Esophagus squamous epithelium (tissue), 5 donors: ENCODE results near the gene RPRD1A. TPM values are rescaled to one million over a fixed set of nuclear protein-coding genes. Genes with fewer than 3 reads are reported as not detected.

Experiments
- DNase-seq: peaks from one replicate; lab custom pipeline; 2025; lab: John Stamatoyannopoulos, UW
- H3K27ac ChIP-seq, 4 donors: fragments of 200-600 bp; sonication (generic); one replicate each; pipeline ENCODE4 v1.5.1; 2016 to 2019; ENCODE audit warnings: mild to moderate bottlenecking in 1 of 4
- H3K27me3 ChIP-seq, 4 donors: fragments of 200-600 bp; sonication (generic); 1 replicate in 3 of 4; 2 replicates in 1 of 4; pipeline versions ENCODE4 v1.5.1 to v1.6.0; 2017 to 2021; ENCODE audit warnings: antibody characterized with exemption in 1 of 4
- H3K36me3 ChIP-seq, 3 donors: fragments of 200-600 bp; sonication (generic); one replicate each; pipeline ENCODE4 v1.5.1; 2016 to 2019
- H3K4me1 ChIP-seq, 3 donors: fragments of 200-600 bp; sonication (generic); one replicate each; pipeline ENCODE4 v1.5.1; 2017 to 2019
- H3K4me3 ChIP-seq, 4 donors: fragments of 200-600 bp; sonication (generic); 1 replicate in 3 of 4; 2 replicates in 1 of 4; pipeline ENCODE4 v1.5.1; 2016 to 2019; ENCODE audit warnings: mild to moderate bottlenecking in 2 of 4, moderate library complexity in 1 of 4
- H3K9me3 ChIP-seq, 3 donors: fragments of 200-600 bp; sonication (generic); one replicate each; pipeline ENCODE4 v1.5.1; 2016 to 2019
- CTCF ChIP-seq, 6 experiments: fragments of 450-650 bp in 4 of 6; fragments of 200-600 bp in 2 of 6; sonication (generic) in 2 of 6; IDR thresholded peaks; one replicate each; pipeline ENCODE4 v1.5.1; 2016 to 2019; ENCODE audit warnings: antibody characterized with exemption in 6 of 6, mild to moderate bottlenecking in 4 of 6, moderate library complexity in 4 of 6
- POLR2A ChIP-seq, 4 donors: fragments of 450-650 bp; IDR thresholded peaks; one replicate each; pipeline ENCODE4 v1.6.1; 2017; ENCODE audit warnings: antibody characterized with exemption in 4 of 4, mild to moderate bottlenecking in 4 of 4, moderate library complexity in 3 of 4
- WGBS, 2 donors: methylation state at CpG; one replicate each; pipeline ENCODE4 v1.1.5; 2018; 5-methylcytosine and 5-hydroxymethylcytosine counted together
- intact Hi-C: fragments of 100-400 bp; cut with DNase I; formaldehyde crosslinking; loops from one replicate; pipeline ENCODE4 v1.15.0; 2022
- total RNA-seq, 4 donors: library from RNA; depleted of rRNA; stranded (reverse); fragments of >200 nt; gene quantifications; one replicate each; pipeline ENCODE4 v1.1.0, GENCODE V29; 2016
- donor health status: DM: yes; HTN: yes; CAD: no.

RPRD1A gene
- total RNA-seq, 4 donors from 2014 or later, result 30.3 to 54.1 (median 51.1) TPM

DNA sequence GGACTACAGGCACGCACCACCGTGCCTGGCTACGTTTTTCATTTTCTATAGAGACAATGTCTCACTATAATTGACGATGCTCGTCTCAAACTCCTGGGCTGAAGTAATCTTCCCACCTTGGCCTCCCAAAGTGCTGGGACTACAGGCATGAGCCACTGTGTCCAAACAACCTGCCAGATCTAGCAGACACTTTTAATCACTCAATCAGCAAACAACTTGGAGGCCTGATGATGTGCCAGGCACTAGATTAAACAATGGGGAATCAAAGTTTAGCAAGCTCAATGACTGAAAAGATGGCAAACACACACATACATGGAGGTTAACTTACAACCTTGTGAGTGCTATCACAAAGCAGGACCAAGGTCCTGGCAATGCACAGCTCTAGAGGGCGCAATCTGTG, 124.7 kb downstream of the RPRD1A start:
- H3K4me3 ChIP-seq, result no peak overlapping the region
- peaks cover 0 to 19% (median 6%) of the 10 kb centered on the region in 3 donors for H3K4me1 ChIP-seq
- DNase-seq, result no peak
- H3K9me3 ChIP-seq, result no peaks in the 10 kb centered on the region
- no peaks in the 10 kb centered on the region for H3K36me3 ChIP-seq
- peaks cover 0 to 6% (median 0%) of the 10 kb centered on the region in 4 donors for H3K27me3 ChIP-seq
- H3K27ac ChIP-seq, result no peak overlapping the region
- intact Hi-C loops, result no loop called here
- no peak for TF ChIP-seq CTCF (IDR thresholded peaks at IDR 0.05)
- TF ChIP-seq POLR2A (IDR thresholded peaks at IDR 0.05), result no peak
- WGBS, 2 donors, result 92 to 98% methylated on average over 5 to 6 of the region's 6 CpGs

- H3K27ac ChIP-seq, result no peak overlapping the region
- H3K4me3 ChIP-seq, result no peak overlapping the region
- no peaks in the 10 kb centered on the region for H3K36me3 ChIP-seq
- intact Hi-C loops, result no loop called here
- no peaks in the 10 kb centered on the region for H3K9me3 ChIP-seq
- H3K4me1 ChIP-seq, result peaks cover 0 to 24% (median 9%) of the 10 kb centered on the region in 3 donors
- DNase-seq, result no peak
- TF ChIP-seq CTCF (IDR thresholded peaks at IDR 0.05) (no peak), POLR2A (IDR thresholded peaks at IDR 0.05) (no peak)
- H3K27me3 ChIP-seq, result peaks cover 0 to 6% (median 0%) of the 10 kb centered on the region in 4 donors
These were observed 125.2 kb downstream of the RPRD1A start for GRCh38 chr18:35942133-35942532.

- TF ChIP-seq POLR2A (IDR thresholded peaks at IDR 0.05) (no peak), CTCF (IDR thresholded peaks at IDR 0.05) (no peak)
- intact Hi-C loops, result no loop called here
- Histone ChIP-seq H3K4me3 (no peak overlapping the region), H3K27ac (no peak overlapping the region), H3K9me3 (no peaks in the 10 kb centered on the region), H3K27me3 (peaks cover 0 to 6% (median 0%) of the 10 kb centered on the region in 4 donors), H3K36me3 (no peaks in the 10 kb centered on the region), H3K4me1 (peaks cover 0 to 25% (median 10%) of the 10 kb centered on the region in 3 donors)
- no peak for DNase-seq
- WGBS, 2 donors, result 37 to 49% methylated on average over 6 of the region's 6 CpGs
These were observed 126.1 kb downstream of the RPRD1A start for GRCh38 chr18:35941299-35941698.

Other genes with a start within 250 kb of the RPRD1A start
- 10 to 100 TPM; 15.4 to 55.2 (median 43.6) TPM for gene SLC39A6, start 61.8 kb upstream of the RPRD1A start, total RNA-seq
- 10 to 100 TPM; 13.0 to 61.0 (median 28.0) TPM for gene ELP2, start 62.3 kb upstream of the RPRD1A start, total RNA-seq
- 10 to 100 TPM in 1 of 4 donors, 1 to 10 TPM in 3; 4.4 to 11.8 (median 7.0) TPM for gene MOCOS, start 119.9 kb upstream of the RPRD1A start, total RNA-seq
- gene FHOD3, start 230.2 kb upstream of the RPRD1A start, total RNA-seq, result 10 to 100 TPM in 1 of 4 donors, 1 to 10 TPM in 3; 3.1 to 29.6 (median 5.7) TPM